ENCODE measurements around the gene RPGR. TPM values are rescaled to one million over a fixed set of nuclear protein-coding genes. Genes with fewer than 3 reads are reported as not detected.

Gene RPGR
- polyA plus RNA-seq, 1 donor from 2014 or later: 6.5 TPM

DNA sequence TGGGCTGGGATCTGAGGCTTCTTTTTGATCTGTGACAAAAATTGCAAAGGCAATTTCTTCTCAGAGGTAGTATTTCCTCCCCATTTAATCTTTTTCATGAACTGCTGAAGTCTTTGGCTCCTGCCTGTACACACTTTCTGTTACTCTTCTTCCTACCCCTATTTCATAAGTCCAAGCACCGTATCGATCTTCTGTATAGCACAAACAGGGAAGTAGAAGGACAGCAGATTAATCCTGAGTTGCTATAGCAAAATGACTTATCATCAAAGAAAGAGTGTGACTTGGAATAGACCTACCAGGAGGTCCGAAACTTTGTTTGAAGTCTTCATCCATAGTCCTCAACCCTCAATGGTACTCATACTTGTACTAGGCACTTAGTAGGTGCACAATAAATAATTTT, 47.1 kb upstream of the RPGR start:
- no peaks in the 10 kb centered on the region for H4K20me1 ChIP-seq (ENCODE audit: insufficient read depth)

DNA sequence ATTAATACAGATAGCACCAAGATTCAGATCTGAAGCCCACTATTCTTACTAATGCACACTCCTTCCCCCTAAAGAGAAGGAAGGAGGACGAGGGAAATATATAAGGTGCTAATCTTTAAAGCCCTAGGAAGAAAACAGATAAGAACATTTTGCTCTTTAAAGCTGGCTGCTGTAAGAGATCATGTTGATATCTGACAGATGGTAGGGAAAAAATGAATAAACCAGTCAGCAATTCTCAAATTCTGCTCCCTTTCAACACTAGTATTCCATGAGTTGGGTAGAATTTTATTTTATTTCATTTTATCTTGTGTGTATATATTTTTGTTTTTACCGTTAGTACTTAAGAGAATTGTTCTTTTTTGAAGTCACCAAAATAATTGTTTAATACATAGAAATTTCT, 44.3 kb upstream of the RPGR start:
- Histone ChIP-seq H3K4me2 (ENCODE audit: low read length) (no peak overlapping the region), H3K9ac (ENCODE audit: low read length) (no peak overlapping the region), H3K9me2 (ENCODE audit: insufficient read depth, low read length) (no peaks in the 10 kb centered on the region), H3K27me3 (ENCODE audit: insufficient read depth, low read depth, low read length) (no peaks in the 10 kb centered on the region), H4K20me1 (ENCODE audit: insufficient read depth) (no peaks in the 10 kb centered on the region), H2AFZ (ENCODE audit: low read depth, low read length) (no peak overlapping the region), H3K4me3 (ENCODE audit: low read length) (no peak overlapping the region), H3K36me3 (ENCODE audit: insufficient read depth, low read length) (no peaks in the 10 kb centered on the region), H3F3A (ENCODE audit: insufficient read depth, low read length, poor library complexity, severe bottlenecking) (no peaks in the 10 kb centered on the region), H3K9me3 (ENCODE audit: low read length) (no peaks in the 10 kb centered on the region), H3K79me2 (replicated peaks; ENCODE audit: insufficient read depth, low read length) (no peaks in the 10 kb centered on the region), H3K27ac (ENCODE audit: low read length) (no peak overlapping the region)
- TF ChIP-seq RAD21 (conservative IDR thresholded peaks at IDR 0.05): no peak

More for the DNA sequence above, 47.1 kb upstream of the RPGR start:
- no peak overlapping the region for H2AFZ ChIP-seq (ENCODE audit: low read depth, low read length)
- H3K79me2 ChIP-seq (replicated peaks; ENCODE audit: insufficient read depth, low read length): no peaks in the 10 kb centered on the region
- H3K9me2 ChIP-seq (ENCODE audit: insufficient read depth, low read length): no peaks in the 10 kb centered on the region
- TF ChIP-seq, protein P1, sequence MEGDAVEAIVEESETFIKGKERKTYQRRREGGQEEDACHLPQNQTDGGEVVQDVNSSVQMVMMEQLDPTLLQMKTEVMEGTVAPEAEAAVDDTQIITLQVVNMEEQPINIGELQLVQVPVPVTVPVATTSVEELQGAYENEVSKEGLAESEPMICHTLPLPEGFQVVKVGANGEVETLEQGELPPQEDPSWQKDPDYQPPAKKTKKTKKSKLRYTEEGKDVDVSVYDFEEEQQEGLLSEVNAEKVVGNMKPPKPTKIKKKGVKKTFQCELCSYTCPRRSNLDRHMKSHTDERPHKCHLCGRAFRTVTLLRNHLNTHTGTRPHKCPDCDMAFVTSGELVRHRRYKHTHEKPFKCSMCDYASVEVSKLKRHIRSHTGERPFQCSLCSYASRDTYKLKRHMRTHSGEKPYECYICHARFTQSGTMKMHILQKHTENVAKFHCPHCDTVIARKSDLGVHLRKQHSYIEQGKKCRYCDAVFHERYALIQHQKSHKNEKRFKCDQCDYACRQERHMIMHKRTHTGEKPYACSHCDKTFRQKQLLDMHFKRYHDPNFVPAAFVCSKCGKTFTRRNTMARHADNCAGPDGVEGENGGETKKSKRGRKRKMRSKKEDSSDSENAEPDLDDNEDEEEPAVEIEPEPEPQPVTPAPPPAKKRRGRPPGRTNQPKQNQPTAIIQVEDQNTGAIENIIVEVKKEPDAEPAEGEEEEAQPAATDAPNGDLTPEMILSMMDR (IDR thresholded peaks at IDR 0.05; ENCODE audit: poor library complexity, severe bottlenecking): no peak
- no peak for TF ChIP-seq MXI1 (conservative IDR thresholded peaks at IDR 0.05; ENCODE audit: poor library complexity, severe bottlenecking)
- no peak for TF ChIP-seq EP300 (conservative IDR thresholded peaks at IDR 0.05; ENCODE audit: poor library complexity, severe bottlenecking)
- TF ChIP-seq SMC3 (conservative IDR thresholded peaks at IDR 0.05; ENCODE audit: poor library complexity): no peak
- TF ChIP-seq TAF1 (IDR thresholded peaks at IDR 0.05; ENCODE audit: low read depth): no peak
- no peak for TF ChIP-seq RAD21 (conservative IDR thresholded peaks at IDR 0.05)
- no peak for TF ChIP-seq EZH2 (IDR thresholded peaks at IDR 0.05; ENCODE audit: borderline replicate concordance, insufficient read depth, low read length, poor library complexity, severe bottlenecking)
- no peak for TF ChIP-seq POLR2AphosphoS5 (IDR thresholded peaks at IDR 0.05)
- TF ChIP-seq, protein P2, sequence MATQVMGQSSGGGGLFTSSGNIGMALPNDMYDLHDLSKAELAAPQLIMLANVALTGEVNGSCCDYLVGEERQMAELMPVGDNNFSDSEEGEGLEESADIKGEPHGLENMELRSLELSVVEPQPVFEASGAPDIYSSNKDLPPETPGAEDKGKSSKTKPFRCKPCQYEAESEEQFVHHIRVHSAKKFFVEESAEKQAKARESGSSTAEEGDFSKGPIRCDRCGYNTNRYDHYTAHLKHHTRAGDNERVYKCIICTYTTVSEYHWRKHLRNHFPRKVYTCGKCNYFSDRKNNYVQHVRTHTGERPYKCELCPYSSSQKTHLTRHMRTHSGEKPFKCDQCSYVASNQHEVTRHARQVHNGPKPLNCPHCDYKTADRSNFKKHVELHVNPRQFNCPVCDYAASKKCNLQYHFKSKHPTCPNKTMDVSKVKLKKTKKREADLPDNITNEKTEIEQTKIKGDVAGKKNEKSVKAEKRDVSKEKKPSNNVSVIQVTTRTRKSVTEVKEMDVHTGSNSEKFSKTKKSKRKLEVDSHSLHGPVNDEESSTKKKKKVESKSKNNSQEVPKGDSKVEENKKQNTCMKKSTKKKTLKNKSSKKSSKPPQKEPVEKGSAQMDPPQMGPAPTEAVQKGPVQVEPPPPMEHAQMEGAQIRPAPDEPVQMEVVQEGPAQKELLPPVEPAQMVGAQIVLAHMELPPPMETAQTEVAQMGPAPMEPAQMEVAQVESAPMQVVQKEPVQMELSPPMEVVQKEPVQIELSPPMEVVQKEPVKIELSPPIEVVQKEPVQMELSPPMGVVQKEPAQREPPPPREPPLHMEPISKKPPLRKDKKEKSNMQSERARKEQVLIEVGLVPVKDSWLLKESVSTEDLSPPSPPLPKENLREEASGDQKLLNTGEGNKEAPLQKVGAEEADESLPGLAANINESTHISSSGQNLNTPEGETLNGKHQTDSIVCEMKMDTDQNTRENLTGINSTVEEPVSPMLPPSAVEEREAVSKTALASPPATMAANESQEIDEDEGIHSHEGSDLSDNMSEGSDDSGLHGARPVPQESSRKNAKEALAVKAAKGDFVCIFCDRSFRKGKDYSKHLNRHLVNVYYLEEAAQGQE (IDR thresholded peaks at IDR 0.05; ENCODE audit: borderline replicate concordance): no peak
- H3K27ac ChIP-seq (ENCODE audit: low read length): no peak overlapping the region
- no peaks in the 10 kb centered on the region for H3K9me3 ChIP-seq (ENCODE audit: low read length)
- H3K27me3 ChIP-seq (ENCODE audit: insufficient read depth, low read depth, low read length): no peaks in the 10 kb centered on the region
- H3K36me3 ChIP-seq (ENCODE audit: insufficient read depth, low read length): no peaks in the 10 kb centered on the region
- H3K4me2 ChIP-seq (ENCODE audit: low read length): no peak overlapping the region
- no peak overlapping the region for H3K4me3 ChIP-seq (ENCODE audit: low read length)
- H3F3A ChIP-seq (ENCODE audit: insufficient read depth, low read length, poor library complexity, severe bottlenecking): no peaks in the 10 kb centered on the region
- no peak overlapping the region for H3K9ac ChIP-seq (ENCODE audit: low read length)

DNA sequence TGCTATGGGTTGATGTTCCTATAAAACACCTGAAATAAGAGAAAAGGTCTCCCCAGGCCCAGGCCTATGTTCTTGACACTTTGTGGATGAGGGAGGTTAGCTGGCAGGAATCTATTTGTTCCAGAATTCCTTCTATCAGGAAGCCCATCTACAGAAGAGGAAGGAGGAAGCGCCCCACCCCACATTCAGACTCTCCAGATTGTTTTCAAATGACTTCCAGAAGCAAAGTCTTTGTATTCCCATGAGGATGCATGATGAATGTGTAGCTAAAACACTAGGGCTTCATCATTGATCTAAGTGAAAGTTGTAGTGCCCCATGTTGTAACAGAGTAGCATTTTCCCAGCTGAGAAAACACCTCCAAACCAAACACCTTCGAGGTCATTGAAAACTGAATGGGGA, 41.5 kb upstream of the RPGR start:
- Histone ChIP-seq H3K4me3 (ENCODE audit: low read length) (no peak overlapping the region), H3K4me2 (ENCODE audit: low read length) (no peak overlapping the region), H3K36me3 (ENCODE audit: insufficient read depth, low read length) (no peaks in the 10 kb centered on the region), H2AFZ (ENCODE audit: low read depth, low read length) (no peak overlapping the region), H4K20me1 (ENCODE audit: insufficient read depth) (no peaks in the 10 kb centered on the region), H3K27me3 (ENCODE audit: insufficient read depth, low read depth, low read length) (no peaks in the 10 kb centered on the region), H3K79me2 (replicated peaks; ENCODE audit: insufficient read depth, low read length) (no peaks in the 10 kb centered on the region), H3K27ac (ENCODE audit: low read length) (no peak overlapping the region), H3K9me3 (ENCODE audit: low read length) (no peaks in the 10 kb centered on the region), H3K9me2 (ENCODE audit: insufficient read depth, low read length) (no peaks in the 10 kb centered on the region), H3K9ac (ENCODE audit: low read length) (no peak overlapping the region), H3F3A (ENCODE audit: insufficient read depth, low read length, poor library complexity, severe bottlenecking) (no peaks in the 10 kb centered on the region)
- TF ChIP-seq, protein P2 (IDR thresholded peaks at IDR 0.05; ENCODE audit: borderline replicate concordance): no peak
- TF ChIP-seq SMC3 (conservative IDR thresholded peaks at IDR 0.05; ENCODE audit: poor library complexity) (no peak), MXI1 (conservative IDR thresholded peaks at IDR 0.05; ENCODE audit: poor library complexity, severe bottlenecking) (no peak), EZH2 (IDR thresholded peaks at IDR 0.05; ENCODE audit: borderline replicate concordance, insufficient read depth, low read length, poor library complexity, severe bottlenecking) (no peak), RAD21 (conservative IDR thresholded peaks at IDR 0.05) (no peak), TAF1 (IDR thresholded peaks at IDR 0.05; ENCODE audit: low read depth) (no peak), POLR2AphosphoS5 (IDR thresholded peaks at IDR 0.05) (no peak), EP300 (conservative IDR thresholded peaks at IDR 0.05; ENCODE audit: poor library complexity, severe bottlenecking) (no peak)
- TF ChIP-seq, protein P1 (IDR thresholded peaks at IDR 0.05; ENCODE audit: poor library complexity, severe bottlenecking): no peak

Data from neural cell (in vitro differentiated cells).